ENCODE results near the gene SURF2. TPM values are rescaled to one million over a fixed set of nuclear protein-coding genes. Genes with fewer than 3 reads are reported as not detected.
A peak's percentile ranks its signal among the peaks of the same experiment; 100 is the strongest.
"Not testable (repeated sequence)": the region's sequence is repeated elsewhere in the genome, so short reads cannot be mapped to it uniquely, and the experiment has no call there.

The SURF2 gene
- total and polyA plus RNA-seq, 2 experiments from 2014 or later: 6.3 to 23.4 TPM

- no peak overlapping the region for H3K9ac ChIP-seq
- TF ChIP-seq EZH2 (IDR thresholded peaks at IDR 0.05; ENCODE audit: insufficient read depth, poor library complexity, severe bottlenecking) (no peak), EZH2phosphoT487 (IDR thresholded peaks at IDR 0.05; ENCODE audit: insufficient read depth, low read depth) (no peak)
- no peaks in the 10 kb centered on the region for H4K20me1 ChIP-seq (ENCODE audit: insufficient read depth)
- H3K27me3 ChIP-seq (replicated peaks; ENCODE audit: insufficient read depth): no peaks in the 10 kb centered on the region
- H3K4me3 ChIP-seq: no peak overlapping the region
- H2AFZ ChIP-seq: no peak overlapping the region
- WGBS, 2 experiments (ENCODE audit: low coverage in 1 of 2, low lambda C conversion rate in 2 of 2, missing lambda C conversion rate in 2 of 2): 94% methylated on average over 9 of the region's 10 CpGs
- no peaks in the 10 kb centered on the region for H3K9me2 ChIP-seq (ENCODE audit: insufficient read depth)
- in situ Hi-C loops (cut with MboI): no loop called here
- peaks cover 10% of the 10 kb centered on the region; the same call in 1 of the 2 replicates for H3K4me1 ChIP-seq (ENCODE audit: insufficient read depth)
- DNase-seq: no peak
- peaks cover 24% of the 10 kb centered on the region for H3F3A ChIP-seq (ENCODE audit: insufficient read depth)
- no peaks in the 10 kb centered on the region for H3K9me3 ChIP-seq (ENCODE audit: low read depth)
- H3K36me3 ChIP-seq (ENCODE audit: low read depth): peaks cover 11% of the 10 kb centered on the region; the same call in 1 of the 2 replicates
- H3K79me2 ChIP-seq (ENCODE audit: insufficient read depth): peaks cover 35% of the 10 kb centered on the region
- no peak overlapping the region for H3K27ac ChIP-seq
- no peak overlapping the region for H3K4me2 ChIP-seq (ENCODE audit: unreplicated experiment)
Measured at GRCh38 chr9:133333566-133333965, 22.8 kb upstream of the SURF2 start.

GRCh38 chr9:133334161-133334560 is 22.2 kb upstream of the SURF2 start:
- H3K9me2 ChIP-seq (ENCODE audit: insufficient read depth): no peaks in the 10 kb centered on the region
- H3K4me2 ChIP-seq (ENCODE audit: unreplicated experiment): no peak overlapping the region
- H3K79me2 ChIP-seq (ENCODE audit: insufficient read depth): peaks cover 35% of the 10 kb centered on the region
- H3K36me3 ChIP-seq (ENCODE audit: low read depth): peaks cover 16% of the 10 kb centered on the region; the same call in 1 of the 2 replicates
- H4K20me1 ChIP-seq (ENCODE audit: insufficient read depth): no peaks in the 10 kb centered on the region
- in situ Hi-C loops (cut with MboI): no loop called here
- H3K27me3 ChIP-seq (replicated peaks; ENCODE audit: insufficient read depth): no peaks in the 10 kb centered on the region
- H3K4me1 ChIP-seq (ENCODE audit: insufficient read depth): peaks cover 10% of the 10 kb centered on the region; the same call in 1 of the 2 replicates
- WGBS, 2 experiments (ENCODE audit: low coverage in 1 of 2, low lambda C conversion rate in 2 of 2, missing lambda C conversion rate in 2 of 2): 95 to 100% methylated on average over 5 to 6 of the region's 6 CpGs
- no peaks in the 10 kb centered on the region for H3K9me3 ChIP-seq (ENCODE audit: low read depth)
- H3K9ac ChIP-seq: peak overlapping the region; percentile 85
- no peak overlapping the region for H2AFZ ChIP-seq
- no peak for DNase-seq
- peak overlapping the region; percentile 98; the same call in 1 of the 2 replicates for H3K4me3 ChIP-seq
- H3K27ac ChIP-seq: no peak overlapping the region
- TF ChIP-seq EZH2phosphoT487 (IDR thresholded peaks at IDR 0.05; ENCODE audit: insufficient read depth, low read depth) (no peak), EZH2 (IDR thresholded peaks at IDR 0.05; ENCODE audit: insufficient read depth, poor library complexity, severe bottlenecking) (no peak)
- H3F3A ChIP-seq (ENCODE audit: insufficient read depth): peaks cover 24% of the 10 kb centered on the region

DNA sequence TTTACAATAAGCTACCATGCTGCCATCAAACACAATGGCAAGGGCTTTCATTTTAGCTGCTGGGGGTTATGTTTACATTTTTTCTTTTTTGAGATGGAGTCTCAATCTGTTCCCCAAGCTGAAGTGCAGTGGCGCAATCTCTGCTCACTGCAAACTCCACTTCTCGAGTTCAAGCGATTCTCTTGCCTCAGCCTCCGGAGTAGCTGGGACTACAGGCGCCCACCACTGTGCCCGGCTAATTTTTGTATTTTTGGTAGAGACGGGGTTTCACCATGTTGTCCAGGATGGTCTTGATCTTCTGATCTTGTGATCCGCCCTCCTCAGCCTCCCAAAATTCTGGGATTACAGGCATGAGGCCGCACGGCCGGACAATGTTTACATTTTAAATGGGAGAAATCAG is 21.5 kb upstream of the SURF2 start:
- H3K9me3 ChIP-seq (ENCODE audit: low read depth); H3K4me1 ChIP-seq (ENCODE audit: insufficient read depth); H2AFZ ChIP-seq; H4K20me1 ChIP-seq (ENCODE audit: insufficient read depth); H3K27me3 ChIP-seq (replicated peaks; ENCODE audit: insufficient read depth); H3K27ac ChIP-seq; DNase-seq; in situ Hi-C loops (cut with MboI); H3K9me2 ChIP-seq (ENCODE audit: insufficient read depth): not testable (repeated sequence)
- Histone ChIP-seq H3K79me2 (ENCODE audit: insufficient read depth) (peaks cover 35% of the 10 kb centered on the region), H3K36me3 (ENCODE audit: low read depth) (peaks cover 22% of the 10 kb centered on the region; the same call in 1 of the 2 replicates), H3K9ac (peak overlapping the region; percentile 85), H3K4me2 (ENCODE audit: unreplicated experiment) (peak overlapping the region; percentile 92), H3F3A (ENCODE audit: insufficient read depth) (peaks cover 20% of the 10 kb centered on the region), H3K4me3 (peak overlapping the region; percentile 98)
- 84 to 86% methylated on average over 11 of the region's 11 CpGs for WGBS, 2 experiments (ENCODE audit: low coverage in 1 of 2, low lambda C conversion rate in 2 of 2, missing lambda C conversion rate in 2 of 2)

GRCh38 chr9:133335924-133336811 is 20.2 kb upstream of the SURF2 start, which contains the start of gene SURF6:
SURF6 (minus strand) TSS chr9:133336188; CDS start chr9:133336132, 56 bp downstream.
- peaks cover 10% of the 10 kb centered on the region; the same call in 1 of the 2 replicates for H3K4me1 ChIP-seq (ENCODE audit: insufficient read depth)
- peak within 1 kb of the TSS; percentile 85 for H3K9ac ChIP-seq
- in situ Hi-C loops (cut with MboI): no loop called here
- 4 to 6% methylated on average over 68 to 70 of the region's 70 CpGs for WGBS, 2 experiments (ENCODE audit: low coverage in 1 of 2, low lambda C conversion rate in 2 of 2, missing lambda C conversion rate in 2 of 2)
- DNase-seq: peak; percentile 97
- TF ChIP-seq EZH2phosphoT487 (IDR thresholded peaks at IDR 0.05; ENCODE audit: insufficient read depth, low read depth) (no peak), EZH2 (IDR thresholded peaks at IDR 0.05; ENCODE audit: insufficient read depth, poor library complexity, severe bottlenecking) (no peak)
- H3K9me3 ChIP-seq (ENCODE audit: low read depth): no peaks in the 10 kb centered on the region
- no peaks in the 10 kb centered on the region for H3K27me3 ChIP-seq (replicated peaks; ENCODE audit: insufficient read depth)
- no peaks in the 10 kb centered on the region for H4K20me1 ChIP-seq (ENCODE audit: insufficient read depth)
- peaks cover 15% of the 10 kb centered on the region for H3F3A ChIP-seq (ENCODE audit: insufficient read depth)
- peak within 1 kb of the TSS; percentile 83 for H2AFZ ChIP-seq
- H3K27ac ChIP-seq: peak within 1 kb of the TSS; percentile 58
- peaks cover 35% of the 10 kb centered on the region for H3K79me2 ChIP-seq (ENCODE audit: insufficient read depth)
- H3K36me3 ChIP-seq (ENCODE audit: low read depth): peaks cover 14% of the 10 kb centered on the region; the same call in 1 of the 2 replicates
- no peaks in the 10 kb centered on the region for H3K9me2 ChIP-seq (ENCODE audit: insufficient read depth)
- H3K4me3 ChIP-seq: peak within 1 kb of the TSS; percentile 98
- H3K4me2 ChIP-seq (ENCODE audit: unreplicated experiment): peak within 1 kb of the TSS; percentile 92

Data from GM23248 (cell line).